GM19438 (cell line): Measurements from ENCODE around the gene PTER.

Experiments used
- ATAC-seq: cut with Tn5 transposase; IDR thresholded peaks from one replicate; pipeline ENCODE4 v1.9.1; 2021; ENCODE audit warnings: low read depth; ENCODE audit not compliant: unreplicated experiment

PTER gene

DNA sequence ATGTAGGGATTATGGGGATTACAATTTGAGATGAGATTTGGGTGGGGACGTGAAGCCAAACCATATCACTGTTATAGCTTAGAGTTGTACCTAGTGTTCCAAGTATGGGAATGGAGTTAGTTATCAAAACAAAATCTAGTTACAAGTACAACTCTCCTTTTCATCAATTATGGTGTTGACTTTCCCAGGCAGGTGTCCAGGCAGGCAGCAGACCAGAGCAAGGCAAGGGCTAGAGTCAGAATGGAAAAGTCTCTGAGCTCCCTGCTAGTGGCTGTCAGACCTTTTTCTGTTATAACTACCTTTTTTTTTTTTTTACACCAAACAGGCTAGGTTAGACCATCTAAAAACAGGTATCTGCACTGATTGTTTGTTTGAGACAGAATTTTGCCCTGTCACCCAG lies 29.2 kb downstream of the PTER start:
- ATAC-seq, result no peak

- no peak for ATAC-seq
Measured at GRCh38 chr10:16470747-16471146, 33.9 kb downstream of the PTER start.

- ATAC-seq, result no peak
Measured at GRCh38 chr10:16472828-16473227, 36.0 kb downstream of the PTER start.

DNA sequence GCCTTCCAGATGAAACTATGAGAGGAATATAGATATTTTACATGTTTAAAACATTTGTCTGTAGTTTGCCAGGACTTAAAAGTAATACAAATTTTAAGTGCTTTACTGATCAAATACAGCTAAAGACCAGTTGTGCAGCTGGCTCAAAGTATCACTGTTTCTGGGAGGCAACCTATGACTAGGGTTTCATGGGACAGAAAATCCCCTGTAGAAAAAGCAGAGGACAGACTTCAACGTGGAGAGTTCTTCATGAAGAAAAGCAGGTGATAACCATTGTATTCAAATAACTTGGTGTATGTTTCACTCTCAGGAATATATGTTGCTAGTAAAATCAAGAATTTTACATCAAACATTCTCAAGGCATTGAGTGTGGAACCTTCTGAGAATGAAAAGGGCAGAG lies 40.9 kb downstream of the PTER start:
- ATAC-seq, result no peak

DNA sequence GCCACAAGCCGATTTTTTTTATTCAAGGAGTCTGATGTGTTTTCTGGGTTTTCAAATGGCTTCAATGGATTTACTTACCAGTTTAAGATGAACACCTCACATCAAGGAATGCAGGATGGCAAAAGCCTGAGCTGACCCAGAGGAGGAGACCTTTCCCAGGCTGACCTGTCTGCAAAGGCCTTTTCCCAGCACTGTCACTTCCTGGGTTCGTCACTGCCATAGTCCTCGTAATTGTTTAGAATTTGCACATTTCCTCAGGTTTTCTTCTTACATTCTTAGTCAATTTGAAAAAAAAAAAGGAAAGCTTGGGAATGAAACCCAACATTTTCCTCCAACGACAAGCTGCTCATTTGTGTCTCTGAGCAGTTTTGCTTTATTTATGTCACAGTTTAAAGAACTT lies 42.0 kb downstream of the PTER start:
- ATAC-seq, result no peak

DNA sequence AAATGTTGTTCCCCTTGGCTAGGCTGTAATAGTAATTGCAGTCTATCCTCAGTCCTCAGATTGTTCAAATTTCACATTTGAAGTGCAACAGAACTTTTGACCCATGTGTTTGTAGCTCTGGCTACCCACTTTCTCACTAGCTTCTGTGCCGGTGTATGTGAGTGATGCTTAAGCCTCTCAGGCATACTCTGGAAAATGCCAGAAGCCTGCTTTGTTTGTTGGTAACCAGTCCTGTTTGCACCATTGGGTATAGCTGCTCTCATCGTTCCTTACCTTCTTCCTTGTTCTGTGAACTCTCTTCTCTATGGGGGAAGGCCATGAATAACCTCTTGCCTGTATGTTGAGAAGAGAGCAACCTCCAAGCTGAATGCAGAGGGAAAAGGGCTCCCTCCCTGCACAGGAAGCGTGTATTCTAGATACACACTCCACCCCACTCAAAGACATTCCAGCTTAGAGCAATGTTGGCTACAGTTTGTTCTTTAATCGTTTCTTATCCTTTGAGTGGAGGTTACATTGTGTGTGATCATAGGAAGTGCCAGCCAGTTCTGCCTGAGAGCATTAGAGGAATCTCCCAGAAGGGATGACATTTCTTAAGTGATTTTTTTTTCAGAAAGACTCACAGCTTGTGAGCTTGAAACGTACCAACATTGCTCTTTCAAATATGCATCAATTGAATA lies 44.4 kb downstream of the PTER start:
- ATAC-seq, result no peak

- ATAC-seq, result no peak
Measured at GRCh38 chr10:16483241-16483917, 46.6 kb downstream of the PTER start.

GRCh38 chr10:16490511-16490910 lies 53.7 kb downstream of the PTER start:
- no peak for ATAC-seq

GRCh38 chr10:16491933-16492332 lies 55.1 kb downstream of the PTER start:
- ATAC-seq, result no peak

DNA sequence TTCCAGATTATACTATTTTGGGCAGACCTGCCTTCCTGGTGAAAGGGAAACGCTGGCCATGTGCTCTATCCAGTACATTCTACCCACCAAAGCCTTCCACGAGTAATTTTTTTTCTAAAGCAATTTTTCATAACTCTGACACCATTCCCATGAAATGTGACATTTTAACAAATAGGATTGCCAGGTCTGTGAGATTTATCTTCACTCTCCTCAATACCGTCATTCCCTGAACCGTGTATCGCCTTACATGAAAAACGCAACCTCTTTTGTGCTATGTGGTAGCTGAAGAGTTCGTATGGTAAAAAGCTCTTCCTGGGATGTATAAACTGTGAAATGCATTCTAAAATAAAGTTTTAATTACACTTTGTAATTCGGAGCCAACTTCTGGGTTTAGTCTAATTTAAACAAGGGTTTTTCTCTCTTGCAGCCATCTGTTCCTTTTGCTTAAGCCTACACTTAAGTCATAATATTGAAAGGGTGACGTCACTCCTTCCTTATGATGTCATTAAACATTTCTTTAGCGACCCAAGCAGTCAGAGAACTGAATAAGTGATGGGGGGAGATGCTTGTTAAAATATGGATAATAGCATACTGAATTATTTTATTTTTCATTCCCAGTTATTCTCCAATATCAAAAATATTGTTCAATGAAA lies 57.2 kb downstream of the PTER start:
- no peak for ATAC-seq

GRCh38 chr10:16497911-16498310 lies 61.1 kb downstream of the PTER start:
- ATAC-seq, result no peak

DNA sequence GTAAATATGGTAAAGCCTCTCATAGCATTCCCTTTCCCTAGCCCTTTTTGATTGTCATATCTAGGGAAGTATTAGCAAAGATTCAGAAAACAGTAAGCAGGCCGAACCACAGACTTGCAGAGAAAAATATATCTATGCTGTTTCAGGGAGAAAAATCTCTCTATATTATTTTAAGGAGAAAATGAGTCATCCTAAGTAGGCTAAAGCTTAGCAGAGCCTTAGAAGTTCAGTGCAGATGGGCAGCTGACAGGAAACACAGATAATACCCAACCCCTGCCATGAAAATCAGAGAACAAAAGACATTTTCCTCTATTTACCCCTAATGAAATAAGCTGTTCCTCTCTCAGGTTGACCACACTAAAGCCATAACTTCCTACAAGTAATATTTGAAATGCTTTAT lies 68.4 kb downstream of the PTER start:
- no peak for ATAC-seq

- ATAC-seq, result no peak
Measured at GRCh38 chr10:16509996-16510395, 73.2 kb downstream of the PTER start.

DNA sequence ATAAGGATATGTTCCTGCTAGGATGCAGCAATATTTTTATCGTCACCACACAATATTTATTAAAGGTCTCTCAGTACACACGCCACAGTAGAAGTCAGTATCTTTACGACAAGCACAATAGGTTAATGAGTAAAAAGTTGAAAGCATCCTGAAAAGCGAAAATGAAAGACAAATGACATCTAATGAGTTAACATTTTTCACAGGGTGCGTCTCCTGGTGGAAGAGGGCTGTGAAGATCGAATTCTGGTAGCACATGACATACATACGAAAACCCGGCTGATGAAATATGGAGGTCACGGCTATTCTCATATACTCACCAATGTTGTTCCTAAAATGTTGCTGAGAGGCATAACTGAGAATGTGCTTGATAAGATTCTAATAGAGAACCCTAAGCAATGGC lies 74.0 kb downstream of the PTER start:
- ATAC-seq, result no peak

DNA sequence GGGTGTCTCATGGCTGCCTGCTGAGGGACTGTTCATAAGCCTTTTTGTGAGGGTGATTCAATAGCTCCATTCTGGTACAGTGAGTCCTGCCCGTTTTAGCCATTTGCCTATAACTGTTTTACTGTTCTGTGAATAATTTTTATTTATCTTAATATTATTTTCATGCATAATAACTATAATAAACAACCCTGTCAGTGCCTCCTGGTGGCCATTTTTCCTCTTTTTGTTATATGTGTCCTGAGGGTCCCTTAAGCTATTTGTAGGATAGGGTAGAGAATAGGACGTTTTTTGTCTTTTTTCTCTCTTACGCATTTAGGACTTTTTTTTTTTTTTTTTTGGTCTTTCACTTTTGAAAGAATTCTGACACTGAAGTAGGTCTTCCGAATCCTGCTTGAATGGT lies 82.0 kb downstream of the PTER start:
- no peak for ATAC-seq

- ATAC-seq, result no peak
Measured at GRCh38 chr10:16519250-16519907, 82.6 kb downstream of the PTER start.

DNA sequence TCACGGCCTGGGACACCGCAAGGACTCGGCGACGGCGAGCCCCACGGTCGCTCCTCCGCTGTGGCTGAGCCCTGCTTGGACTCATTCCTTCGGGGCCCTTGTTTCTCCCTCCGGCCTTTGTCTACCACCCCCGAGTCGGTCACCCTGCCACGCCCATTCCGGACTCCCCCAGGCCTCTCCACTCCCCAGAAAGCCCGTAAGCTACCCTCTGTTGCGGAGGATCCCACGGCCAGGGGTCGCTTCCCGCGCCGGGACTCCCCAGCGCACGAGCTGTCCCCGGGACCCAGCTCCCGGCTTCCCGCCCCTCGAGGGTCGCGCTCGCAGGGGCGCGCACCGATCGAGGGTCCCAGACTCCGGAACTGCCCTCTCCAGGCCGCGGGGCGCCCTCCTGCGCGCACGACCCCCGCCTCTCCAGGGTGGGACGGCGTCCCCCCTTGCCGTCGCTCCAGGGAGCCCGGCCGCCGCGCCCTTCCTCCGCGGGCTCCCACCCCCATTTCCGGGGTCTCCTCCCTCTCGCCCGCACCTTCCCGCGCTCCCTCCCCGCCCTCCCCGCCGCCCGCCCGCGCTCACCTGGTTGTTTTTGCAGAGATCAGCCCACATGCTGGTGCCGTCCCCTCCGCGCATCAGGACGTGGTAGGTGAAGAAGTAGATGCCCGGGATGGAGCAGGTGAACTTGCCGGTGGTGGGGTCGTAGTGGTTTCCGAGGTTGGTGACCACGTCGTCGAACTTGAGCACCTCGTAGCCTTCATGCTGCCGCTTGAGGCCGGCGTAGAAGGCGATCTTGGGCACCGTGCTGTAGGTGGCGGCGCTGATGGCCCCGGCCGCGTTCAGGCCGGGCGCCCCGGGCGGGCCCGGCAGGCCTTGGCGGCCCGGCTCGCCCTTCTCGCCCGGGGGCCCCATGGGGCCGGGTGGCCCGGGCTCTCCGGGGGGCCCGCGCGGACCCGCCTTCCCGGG lies 83.4 kb downstream of the PTER start:
- peak; percentile 23 for ATAC-seq

- peak; percentile 45 for ATAC-seq
Measured at GRCh38 chr10:16520900-16521299, 84.1 kb downstream of the PTER start.

- ATAC-seq, result peak; percentile 31
Measured at GRCh38 chr10:16521311-16522016, 84.7 kb downstream of the PTER start, which contains the start of gene C1QL3. TSS of gene C1QL3 (minus strand) at chr10:16521879. CDS start at chr10:16521065, 814 bp downstream.

GRCh38 chr10:16527452-16527851 lies 90.6 kb downstream of the PTER start:
- no peak for ATAC-seq
